Amygdala (tissue), 56 donors: ENCODE measurements around the gene ARTN.

Experiments used
- DNase-seq, 56 donors: peaks; one replicate each; lab custom pipeline; 2025; lab: John Stamatoyannopoulos, UW

Gene ARTN

DNA sequence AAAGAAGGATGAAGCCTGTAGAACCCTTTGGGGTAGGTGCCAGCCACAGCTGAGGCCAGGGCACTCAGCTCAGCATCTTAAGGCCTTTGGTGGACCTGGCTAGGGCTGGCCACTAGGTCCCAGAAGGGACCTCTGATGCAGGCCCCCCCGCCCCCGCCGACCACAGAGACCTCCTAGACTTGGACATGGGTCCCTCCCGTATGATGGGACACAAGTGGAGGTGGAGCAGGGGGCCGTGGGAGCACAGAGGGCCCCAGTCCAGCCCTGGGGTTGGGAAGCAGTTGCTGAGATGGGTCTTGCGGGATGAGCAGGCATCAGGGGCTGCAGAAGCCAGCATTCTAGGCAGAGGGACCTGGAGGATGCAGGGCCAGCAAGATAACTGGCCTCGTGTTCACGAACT, 48.6 kb downstream of the ARTN start:
- no peak for DNase-seq

DNA sequence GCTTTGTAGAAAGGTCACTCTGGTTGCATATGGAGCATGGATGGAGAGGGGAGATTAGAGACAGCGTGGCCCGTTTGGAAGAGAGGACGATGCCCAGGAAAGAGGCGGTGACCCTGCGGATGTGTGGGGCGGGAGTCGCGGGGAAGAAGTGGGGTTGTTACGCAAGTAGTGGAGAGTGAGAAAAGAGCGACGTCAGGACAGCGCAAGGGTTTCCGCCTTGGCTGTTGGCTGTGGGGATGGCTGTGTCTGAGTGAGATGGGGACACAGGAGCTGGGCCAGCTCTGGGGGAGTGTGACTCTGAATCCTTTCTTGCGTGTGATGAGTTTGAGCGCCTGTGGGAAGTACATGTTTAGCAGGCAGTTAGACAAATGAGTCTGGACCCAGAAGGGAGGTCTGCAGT, 49.2 kb downstream of the ARTN start:
- DNase-seq = peak in 2 of 56 donors; percentile 14 to 44

DNA sequence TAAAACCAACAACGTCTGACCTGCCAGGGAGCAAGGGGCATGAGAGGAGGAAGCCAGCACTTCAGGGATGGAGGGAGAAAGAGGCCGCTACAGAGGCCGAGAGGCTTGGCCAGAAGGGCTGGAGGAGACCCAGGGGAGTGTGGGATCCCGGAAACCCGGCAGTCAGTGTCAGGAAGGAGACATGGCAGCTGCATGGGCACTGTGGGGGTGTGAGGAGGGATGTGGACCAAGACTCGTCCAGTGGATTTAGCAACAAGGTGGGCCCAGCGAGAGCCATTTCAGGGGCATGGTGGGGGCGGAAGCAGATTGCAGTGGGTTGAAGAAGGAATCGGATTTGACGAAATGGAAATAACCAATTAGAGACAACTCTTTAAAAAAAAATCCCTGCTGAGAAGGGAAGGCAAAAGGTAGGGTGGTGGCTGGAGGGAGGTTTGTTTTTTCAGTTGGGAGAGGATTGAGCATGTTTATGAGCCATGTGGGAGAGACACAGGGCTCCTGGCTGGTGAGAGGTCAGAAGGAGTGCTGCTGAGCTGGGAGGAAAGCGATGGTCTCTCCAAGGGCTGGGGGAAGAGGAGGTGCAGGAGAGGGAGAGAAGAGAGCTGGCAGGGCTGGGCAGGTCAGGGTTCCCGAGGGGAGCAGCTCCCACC, 49.8 kb downstream of the ARTN start:
- peak in 1 of 56 donors; percentile 9 for DNase-seq

DNA sequence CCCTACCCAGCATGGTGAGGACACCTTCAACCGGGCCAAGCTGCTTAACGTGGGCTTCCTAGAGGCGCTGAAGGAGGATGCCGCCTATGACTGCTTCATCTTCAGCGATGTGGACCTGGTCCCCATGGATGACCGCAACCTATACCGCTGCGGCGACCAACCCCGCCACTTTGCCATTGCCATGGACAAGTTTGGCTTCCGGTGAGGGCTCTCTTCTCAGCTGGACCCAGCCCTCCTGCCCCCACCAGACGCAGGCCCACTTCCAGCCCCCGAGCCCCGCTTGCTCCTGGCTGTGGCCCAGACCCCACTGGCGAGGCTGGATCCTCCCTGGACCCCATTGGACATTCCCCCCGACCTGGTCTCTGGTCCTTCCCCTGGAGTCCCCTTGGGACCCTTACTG, 51.3 kb downstream of the ARTN start:
- DNase-seq = no peak

DNA sequence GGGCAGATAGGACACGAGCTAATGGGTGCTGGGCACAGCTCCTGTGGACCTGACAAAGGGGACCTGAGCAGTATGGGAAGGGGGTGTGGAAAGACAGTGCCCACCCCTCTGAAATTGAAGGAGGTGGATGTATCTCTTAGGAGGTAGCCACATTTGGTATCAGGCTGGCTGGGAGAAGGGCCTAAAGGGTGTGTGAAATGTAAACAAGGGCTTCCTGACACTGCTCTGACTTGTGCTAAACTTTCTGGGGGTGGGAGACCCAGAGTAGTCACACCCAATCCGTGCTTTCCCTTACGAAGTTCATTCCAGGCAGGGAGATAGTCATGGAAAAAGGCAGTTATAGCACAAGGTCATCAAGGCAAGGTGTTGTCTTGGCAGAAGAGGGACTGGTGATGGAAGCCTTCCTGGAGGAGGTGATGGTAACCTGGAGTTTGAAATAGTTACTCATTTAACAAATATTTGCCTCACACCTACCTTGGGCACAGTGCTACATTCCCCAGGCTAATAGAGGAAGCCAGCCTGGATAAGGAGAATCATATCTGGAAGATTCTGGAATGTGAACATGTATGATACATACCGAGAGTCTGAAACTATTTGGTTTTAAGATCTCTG, 52.5 kb downstream of the ARTN start:
- DNase-seq = no peak

DNA sequence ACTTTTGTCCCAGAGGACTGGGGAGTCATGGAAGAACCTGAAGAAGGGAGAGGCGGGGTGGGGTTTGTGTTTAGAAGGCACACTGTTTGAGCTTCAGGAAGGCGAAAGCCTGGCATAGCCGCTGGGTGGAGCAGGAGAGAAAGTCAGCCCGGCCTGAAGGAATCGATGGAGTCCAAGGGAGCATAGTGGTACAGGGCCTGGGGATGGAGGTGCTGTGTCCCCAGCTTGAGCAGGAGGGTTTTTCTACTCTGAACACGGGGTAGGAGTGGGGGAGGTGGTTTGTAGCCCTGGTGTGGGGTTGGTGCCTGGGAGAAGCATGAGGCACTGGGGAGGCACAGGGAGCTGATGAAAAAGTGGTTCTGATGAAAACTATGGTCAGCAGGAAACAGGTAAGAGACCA, 53.1 kb downstream of the ARTN start:
- no peak for DNase-seq
